ENCODE results near the gene MAD1L1. TPM values are rescaled to one million over a fixed set of nuclear protein-coding genes. Genes with fewer than 3 reads are reported as not detected.

MAD1L1 gene
- total RNA-seq, 1 donor from 2014 or later, result 16.2 TPM

DNA sequence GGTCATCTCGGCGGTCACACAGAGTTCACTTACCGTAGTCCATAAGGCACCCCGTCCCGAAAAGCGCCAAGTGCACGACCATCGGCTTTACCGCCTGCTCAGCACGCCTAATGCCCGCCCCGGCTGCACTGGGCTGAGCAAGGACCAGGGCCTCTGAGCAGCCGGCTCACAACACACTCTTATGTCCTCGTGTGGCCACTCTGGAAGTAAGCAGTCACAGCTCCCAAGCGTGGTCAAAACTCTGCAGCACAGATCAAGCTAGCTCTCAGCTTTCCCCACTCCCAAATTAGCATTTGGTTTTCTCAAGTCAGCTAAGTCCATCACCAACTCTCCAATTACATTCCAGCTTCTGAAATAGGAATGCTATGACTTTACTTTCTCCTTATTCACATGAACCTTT, 57.7 kb downstream of the MAD1L1 start:
- H3K27ac ChIP-seq (replicated peaks), result peak overlapping the region; percentile 59
- H3K4me3 ChIP-seq, result no peak overlapping the region
- no peaks in the 10 kb centered on the region for H3K9me3 ChIP-seq (replicated peaks)
- intact Hi-C loops (cut with micrococcal nuclease), result no loop called here
- H3K4me1 ChIP-seq, result peaks cover 41% of the 10 kb centered on the region
- no peaks in the 10 kb centered on the region for H3K36me3 ChIP-seq
- TF ChIP-seq, protein P1, sequence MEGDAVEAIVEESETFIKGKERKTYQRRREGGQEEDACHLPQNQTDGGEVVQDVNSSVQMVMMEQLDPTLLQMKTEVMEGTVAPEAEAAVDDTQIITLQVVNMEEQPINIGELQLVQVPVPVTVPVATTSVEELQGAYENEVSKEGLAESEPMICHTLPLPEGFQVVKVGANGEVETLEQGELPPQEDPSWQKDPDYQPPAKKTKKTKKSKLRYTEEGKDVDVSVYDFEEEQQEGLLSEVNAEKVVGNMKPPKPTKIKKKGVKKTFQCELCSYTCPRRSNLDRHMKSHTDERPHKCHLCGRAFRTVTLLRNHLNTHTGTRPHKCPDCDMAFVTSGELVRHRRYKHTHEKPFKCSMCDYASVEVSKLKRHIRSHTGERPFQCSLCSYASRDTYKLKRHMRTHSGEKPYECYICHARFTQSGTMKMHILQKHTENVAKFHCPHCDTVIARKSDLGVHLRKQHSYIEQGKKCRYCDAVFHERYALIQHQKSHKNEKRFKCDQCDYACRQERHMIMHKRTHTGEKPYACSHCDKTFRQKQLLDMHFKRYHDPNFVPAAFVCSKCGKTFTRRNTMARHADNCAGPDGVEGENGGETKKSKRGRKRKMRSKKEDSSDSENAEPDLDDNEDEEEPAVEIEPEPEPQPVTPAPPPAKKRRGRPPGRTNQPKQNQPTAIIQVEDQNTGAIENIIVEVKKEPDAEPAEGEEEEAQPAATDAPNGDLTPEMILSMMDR (IDR thresholded peaks at IDR 0.05; ENCODE audit: borderline replicate concordance), result peak; percentile 20
- no peaks in the 10 kb centered on the region for H3K27me3 ChIP-seq (ENCODE audit: low read depth)
- DNase-seq, result no peak

DNA sequence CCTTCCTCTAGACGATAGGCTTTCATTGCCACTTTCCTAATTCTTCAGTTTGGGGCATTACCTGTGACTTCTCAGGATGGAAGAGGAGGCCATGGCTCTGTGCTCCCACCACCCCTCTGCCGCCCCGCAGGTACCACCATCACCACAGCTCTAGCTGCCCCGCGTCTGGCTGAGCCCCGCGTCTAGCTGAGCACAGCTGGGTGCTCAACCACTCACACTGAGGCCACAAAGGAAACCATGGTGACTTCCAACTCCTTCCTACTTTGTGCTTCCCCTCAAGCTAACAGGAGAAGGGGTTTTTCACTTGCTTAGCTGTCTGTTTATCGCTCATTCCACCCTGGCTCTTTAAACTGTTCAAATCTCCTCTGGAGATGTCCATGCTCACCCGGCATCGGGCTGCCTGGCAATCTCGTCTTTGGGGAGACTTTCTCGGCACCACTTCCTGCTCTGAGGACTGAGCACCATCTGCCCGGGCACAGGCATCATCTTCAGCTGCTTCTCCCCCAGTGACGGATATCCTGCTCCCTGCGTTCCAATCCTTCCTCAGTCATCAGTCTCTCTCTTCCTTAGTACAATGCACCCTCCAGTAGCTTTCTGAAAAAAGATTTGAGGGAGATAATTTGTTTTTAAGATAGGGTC, 59.4 kb downstream of the MAD1L1 start:
- no peak for DNase-seq
- TF ChIP-seq, protein P1 (IDR thresholded peaks at IDR 0.05; ENCODE audit: borderline replicate concordance), result no peak
- H3K27me3 ChIP-seq (ENCODE audit: low read depth), result no peaks in the 10 kb centered on the region
- H3K9me3 ChIP-seq (replicated peaks), result no peaks in the 10 kb centered on the region
- H3K4me1 ChIP-seq, result peaks cover 41% of the 10 kb centered on the region
- peak overlapping the region; percentile 29 for H3K27ac ChIP-seq (replicated peaks)
- peaks cover 6% of the 10 kb centered on the region for H3K36me3 ChIP-seq
- intact Hi-C loops (cut with micrococcal nuclease), result no loop called here
- H3K4me3 ChIP-seq, result no peak overlapping the region

DNA sequence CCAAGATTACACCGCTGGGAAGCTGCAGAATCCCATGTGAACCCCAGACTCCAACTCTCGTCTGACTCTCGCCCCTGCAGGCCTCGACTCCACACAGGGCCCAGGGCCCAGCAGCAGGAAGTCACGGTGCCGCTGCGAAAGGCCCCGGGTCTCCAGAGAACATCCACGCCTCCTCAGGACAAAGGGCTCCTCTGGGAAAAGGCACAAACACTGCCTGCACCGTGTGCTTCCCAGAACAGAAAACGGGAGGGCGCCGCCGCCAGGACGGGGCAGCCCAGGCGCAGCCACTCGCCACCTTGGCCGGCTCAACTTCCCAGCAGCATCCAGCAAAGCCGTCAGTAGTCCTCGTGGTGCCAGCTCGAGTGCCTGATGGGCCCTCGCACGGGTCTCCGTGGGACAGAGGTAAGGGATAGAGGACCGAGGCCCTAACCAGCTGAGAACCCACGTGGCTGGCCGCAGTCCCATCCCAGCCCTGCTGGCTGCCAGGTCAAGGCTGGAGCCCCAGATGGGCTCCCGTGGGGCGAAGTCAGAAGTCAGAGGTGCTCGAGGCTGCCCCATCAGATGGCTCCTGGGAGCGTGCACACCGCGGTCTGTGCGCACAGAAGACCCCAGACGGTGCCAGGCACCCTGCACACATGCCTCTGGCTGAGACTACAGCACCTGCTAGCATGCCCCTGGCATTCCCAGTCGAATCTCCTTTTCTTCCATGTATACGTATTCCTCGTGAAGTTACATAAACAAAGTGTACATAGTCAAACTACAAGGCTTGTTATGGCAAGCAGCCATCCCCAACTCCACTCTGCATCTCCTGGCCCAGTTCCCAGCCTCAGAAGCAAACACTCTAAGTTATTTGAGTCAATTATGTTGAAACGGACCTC, 60.2 kb downstream of the MAD1L1 start:
- Histone ChIP-seq H3K9me3 (replicated peaks) (no peaks in the 10 kb centered on the region), H3K4me3 (peak overlapping the region; percentile 5), H3K27me3 (ENCODE audit: low read depth) (no peaks in the 10 kb centered on the region), H3K4me1 (peaks cover 41% of the 10 kb centered on the region), H3K27ac (replicated peaks) (peak overlapping the region; percentile 56), H3K36me3 (peaks cover 9% of the 10 kb centered on the region)
- intact Hi-C loops (cut with micrococcal nuclease), result no loop called here
- no peak for DNase-seq
- TF ChIP-seq, protein P1 (IDR thresholded peaks at IDR 0.05; ENCODE audit: borderline replicate concordance), result no peak

DNA sequence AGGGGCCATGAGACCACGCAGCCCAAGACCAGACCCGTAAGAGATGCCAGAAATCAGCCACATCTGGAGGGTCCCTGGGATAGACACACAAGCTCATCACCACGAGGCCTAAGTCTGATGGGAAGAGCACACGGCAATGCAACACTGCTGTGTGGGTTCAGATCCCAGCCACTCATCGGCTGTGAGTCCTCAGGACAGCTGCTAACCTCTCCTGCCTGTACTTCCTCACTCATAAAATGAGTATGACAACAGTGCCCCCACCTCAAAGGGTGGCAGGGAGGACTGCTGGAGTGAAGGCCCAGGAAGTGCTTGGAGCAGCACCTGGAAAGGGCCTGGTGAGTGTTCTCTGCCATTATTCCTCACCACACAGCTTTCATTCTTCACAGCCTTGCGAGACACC, 60.9 kb downstream of the MAD1L1 start:
- peak overlapping the region; percentile 56 for H3K27ac ChIP-seq (replicated peaks)

More for the DNA sequence above, 60.9 kb downstream of the MAD1L1 start:
- Histone ChIP-seq H3K36me3 (peaks cover 9% of the 10 kb centered on the region), H3K4me1 (peaks cover 41% of the 10 kb centered on the region), H3K9me3 (replicated peaks) (no peaks in the 10 kb centered on the region), H3K27me3 (ENCODE audit: low read depth) (no peaks in the 10 kb centered on the region), H3K4me3 (no peak overlapping the region)
- intact Hi-C loops (cut with micrococcal nuclease), result no loop called here
- TF ChIP-seq, protein P1 (IDR thresholded peaks at IDR 0.05; ENCODE audit: borderline replicate concordance), result no peak
- DNase-seq, result no peak

Data from left ventricle myocardium inferior (tissue), 1 donor.